ENCODE measurements around the gene MAEA. TPM values are rescaled to one million over a fixed set of nuclear protein-coding genes. Genes with fewer than 3 reads are reported as not detected.

MAEA gene
- total RNA-seq, 4 donors from 2014 or later: 33.1 to 60.1 (median 50.5) TPM

GRCh38 chr4:1243451-1244080 lies 46.1 kb upstream of the MAEA start:
- TF ChIP-seq CTCF (IDR thresholded peaks at IDR 0.05; ENCODE audit: low read depth): no peak

GRCh38 chr4:1244081-1244977 lies 45.4 kb upstream of the MAEA start:
- TF ChIP-seq CTCF (IDR thresholded peaks at IDR 0.05; ENCODE audit: low read depth): no peak

GRCh38 chr4:1244978-1245471 lies 44.7 kb upstream of the MAEA start:
- no peak for TF ChIP-seq CTCF (IDR thresholded peaks at IDR 0.05; ENCODE audit: low read depth)

GRCh38 chr4:1245481-1246051 lies 44.1 kb upstream of the MAEA start:
- TF ChIP-seq CTCF (IDR thresholded peaks at IDR 0.05; ENCODE audit: low read depth): no peak

- no peak for TF ChIP-seq CTCF (IDR thresholded peaks at IDR 0.05; ENCODE audit: low read depth)
Measured at GRCh38 chr4:1246111-1246881, 43.4 kb upstream of the MAEA start.

- TF ChIP-seq CTCF (IDR thresholded peaks at IDR 0.05; ENCODE audit: low read depth): no peak
Measured at GRCh38 chr4:1246901-1247863, 42.5 kb upstream of the MAEA start.
